ENCODE results near the gene GLYATL1. TPM values are rescaled to one million over a fixed set of nuclear protein-coding genes. Genes with fewer than 3 reads are reported as not detected.
A peak's percentile ranks its signal among the peaks of the same experiment; 100 is the strongest.

The GLYATL1 gene
- polyA plus RNA-seq, 1 donor, result 10.0 TPM

DNA sequence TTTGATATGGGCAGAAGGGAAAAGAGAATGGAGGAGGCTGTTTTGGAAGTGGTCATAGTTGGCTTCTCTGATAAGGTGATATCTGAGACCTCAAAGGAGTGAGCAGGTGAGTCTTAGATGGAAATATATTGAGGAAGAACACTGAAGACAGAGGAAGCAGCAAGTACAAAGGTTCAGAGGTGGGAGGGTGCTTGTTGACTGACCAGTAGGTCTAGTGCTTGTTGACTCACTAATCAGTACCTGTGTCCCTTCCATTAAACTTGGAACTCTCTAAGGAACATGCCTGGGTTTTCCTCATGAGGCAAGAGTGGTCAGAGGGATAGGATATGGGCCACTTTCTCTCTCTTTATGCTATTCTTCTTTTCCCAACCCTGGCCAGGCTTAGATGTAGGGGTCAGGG, 25.6 kb upstream of the GLYATL1 start:
- no peak overlapping the region for H3K4me3 ChIP-seq (ENCODE audit: low read length)
- peaks cover 6% of the 10 kb centered on the region for H3K4me1 ChIP-seq (ENCODE audit: control insufficient read depth, insufficient read depth, low read length)
- no peaks in the 10 kb centered on the region for H3K27me3 ChIP-seq (ENCODE audit: control insufficient read depth, insufficient read depth, low read length)
- peaks cover 8% of the 10 kb centered on the region for H3K9me3 ChIP-seq (ENCODE audit: control insufficient read depth, low read depth, low read length)
- DNase-seq, result no peak
- H3K36me3 ChIP-seq (ENCODE audit: control insufficient read depth, insufficient read depth, low read length), result no peaks in the 10 kb centered on the region
- no peak overlapping the region for H3K27ac ChIP-seq (ENCODE audit: low read length)

DNA sequence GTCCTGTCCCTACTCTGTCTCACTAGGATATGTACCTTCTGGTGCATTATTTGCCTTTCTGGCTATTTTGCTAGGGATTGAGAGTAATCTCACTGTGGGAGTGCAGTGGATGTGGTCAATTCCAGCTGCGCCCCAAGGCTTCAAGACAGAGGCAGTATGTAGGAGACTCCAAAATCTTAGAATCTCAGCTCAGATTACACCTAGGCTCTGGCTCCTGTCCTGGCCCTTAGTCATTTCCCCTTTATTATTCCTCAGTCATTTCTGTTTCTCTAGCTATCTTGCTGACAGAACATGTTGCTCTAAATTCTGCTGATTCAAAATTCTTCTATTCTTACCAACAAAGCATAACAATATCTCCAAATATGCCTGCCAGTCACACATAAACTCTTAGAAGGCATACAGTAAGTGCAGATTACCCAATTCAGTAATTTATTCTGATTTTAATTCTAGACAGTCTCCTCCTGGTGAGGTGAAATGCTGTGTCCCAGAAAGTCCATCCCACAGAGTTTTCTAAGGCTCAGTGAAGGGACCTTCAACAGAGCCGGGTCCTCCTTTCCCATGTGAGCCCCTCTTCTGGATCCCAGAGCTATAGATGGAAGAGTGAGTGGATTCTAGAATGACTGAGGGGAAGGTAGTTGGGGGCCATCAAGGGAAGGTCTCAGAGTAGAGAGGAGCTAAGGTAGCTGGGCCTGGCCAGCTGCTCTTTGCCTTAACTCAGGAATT, 24.3 kb upstream of the GLYATL1 start:
- Histone ChIP-seq H3K36me3 (ENCODE audit: control insufficient read depth, insufficient read depth, low read length) (no peaks in the 10 kb centered on the region), H3K4me1 (ENCODE audit: control insufficient read depth, insufficient read depth, low read length) (peaks cover 8% of the 10 kb centered on the region), H3K27ac (ENCODE audit: low read length) (no peak overlapping the region), H3K9me3 (ENCODE audit: control insufficient read depth, low read depth, low read length) (peaks cover 8% of the 10 kb centered on the region), H3K4me3 (ENCODE audit: low read length) (no peak overlapping the region), H3K27me3 (ENCODE audit: control insufficient read depth, insufficient read depth, low read length) (no peaks in the 10 kb centered on the region)
- no peak for DNase-seq
- no CpG with 5 or more reads among the region's 2 CpGs for WGBS (ENCODE audit: insufficient coverage, low lambda C conversion rate)

DNA sequence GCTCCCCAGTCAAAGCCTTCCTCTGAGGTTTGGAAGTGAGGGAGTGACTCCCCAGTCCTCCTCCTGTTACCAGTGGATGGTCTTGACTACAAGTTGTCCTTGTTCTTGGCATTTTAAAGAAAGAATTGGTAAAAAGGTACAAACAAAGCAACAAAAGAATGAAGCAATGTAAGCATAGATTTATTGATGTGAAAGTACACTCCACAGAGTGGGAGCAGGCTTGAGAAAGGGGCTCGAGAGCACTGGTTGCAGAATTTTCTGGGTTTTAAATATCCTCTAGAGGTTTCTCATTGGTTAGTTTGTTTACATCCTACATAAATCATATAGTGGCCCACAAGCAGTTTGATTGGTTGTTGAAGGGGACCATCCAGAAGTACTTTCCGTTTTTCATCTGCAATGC, 22.7 kb upstream of the GLYATL1 start:
- Histone ChIP-seq H3K27me3 (ENCODE audit: control insufficient read depth, insufficient read depth, low read length) (no peaks in the 10 kb centered on the region), H3K27ac (ENCODE audit: low read length) (no peak overlapping the region), H3K4me3 (ENCODE audit: low read length) (no peak overlapping the region), H3K4me1 (ENCODE audit: control insufficient read depth, insufficient read depth, low read length) (peaks cover 22% of the 10 kb centered on the region), H3K9me3 (ENCODE audit: control insufficient read depth, low read depth, low read length) (peaks cover 8% of the 10 kb centered on the region), H3K36me3 (ENCODE audit: control insufficient read depth, insufficient read depth, low read length) (no peaks in the 10 kb centered on the region)
- no CpG with 5 or more reads among the region's 2 CpGs for WGBS (ENCODE audit: insufficient coverage, low lambda C conversion rate)
- DNase-seq, result no peak

DNA sequence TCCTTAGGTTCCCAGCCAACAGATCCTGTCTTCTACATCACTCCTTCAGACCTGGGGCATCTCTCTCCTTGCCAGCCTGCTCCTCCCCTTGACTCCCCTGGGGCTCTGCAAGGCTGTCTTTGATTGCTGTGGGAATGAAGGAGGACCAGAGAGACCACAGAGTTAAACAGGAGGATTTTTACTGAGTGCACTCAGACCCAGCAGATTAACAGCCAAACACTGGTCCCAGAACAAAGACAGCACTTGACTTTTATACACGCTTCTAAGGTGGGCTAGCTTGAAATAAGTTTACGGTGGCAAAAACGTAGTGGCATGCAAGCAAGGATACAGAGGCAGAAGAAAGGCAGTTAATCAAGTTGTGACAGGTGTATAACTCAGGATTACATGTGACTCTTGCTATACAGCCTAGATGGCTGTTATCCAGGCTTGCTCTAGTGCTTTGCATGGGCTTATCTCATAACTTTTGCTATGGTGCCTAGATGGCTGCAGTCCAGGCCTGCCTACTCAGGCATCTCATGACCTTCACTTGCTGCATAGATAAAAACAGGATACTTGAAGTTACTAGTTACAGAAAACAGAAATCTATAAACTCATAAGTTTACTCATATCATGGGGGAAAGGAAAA, 22.0 kb upstream of the GLYATL1 start:
- Histone ChIP-seq H3K36me3 (ENCODE audit: control insufficient read depth, insufficient read depth, low read length) (no peaks in the 10 kb centered on the region), H3K4me3 (ENCODE audit: low read length) (no peak overlapping the region), H3K4me1 (ENCODE audit: control insufficient read depth, insufficient read depth, low read length) (peaks cover 28% of the 10 kb centered on the region), H3K9me3 (ENCODE audit: control insufficient read depth, low read depth, low read length) (peaks cover 8% of the 10 kb centered on the region), H3K27ac (ENCODE audit: low read length) (no peak overlapping the region), H3K27me3 (ENCODE audit: control insufficient read depth, insufficient read depth, low read length) (no peaks in the 10 kb centered on the region)
- WGBS (ENCODE audit: insufficient coverage, low lambda C conversion rate), result 64% methylated on average over 2 of the region's 3 CpGs
- DNase-seq, result peak in 1 of 2 donors; percentile 44

DNA sequence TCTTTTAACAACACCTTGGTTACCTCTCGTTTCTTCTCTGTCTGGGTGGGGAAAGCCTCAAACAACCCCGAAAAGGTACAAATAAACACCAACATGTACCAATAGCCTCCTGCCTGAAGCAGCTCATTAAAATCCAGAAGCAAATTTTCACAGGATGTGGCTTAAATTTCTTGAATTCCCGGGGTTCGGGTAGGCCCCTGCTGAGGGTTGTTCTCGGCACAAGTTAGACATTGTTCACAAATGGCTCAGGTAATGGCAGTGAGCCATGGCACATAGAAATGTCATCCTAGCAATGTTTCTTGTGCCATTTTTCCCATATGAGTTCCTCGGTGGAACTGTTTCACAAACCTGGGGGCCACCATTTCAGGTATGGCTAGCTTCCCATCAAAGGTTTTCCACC, 19.7 kb upstream of the GLYATL1 start:
- peaks cover 8% of the 10 kb centered on the region for H3K9me3 ChIP-seq (ENCODE audit: control insufficient read depth, low read depth, low read length)
- no peak for DNase-seq
- H3K27me3 ChIP-seq (ENCODE audit: control insufficient read depth, insufficient read depth, low read length), result no peaks in the 10 kb centered on the region
- peaks cover 51% of the 10 kb centered on the region for H3K4me1 ChIP-seq (ENCODE audit: control insufficient read depth, insufficient read depth, low read length)
- WGBS (ENCODE audit: insufficient coverage, low lambda C conversion rate), result no CpG with 5 or more reads among the region's 6 CpGs
- H3K36me3 ChIP-seq (ENCODE audit: control insufficient read depth, insufficient read depth, low read length), result no peaks in the 10 kb centered on the region
- no peak overlapping the region for H3K27ac ChIP-seq (ENCODE audit: low read length)
- H3K4me3 ChIP-seq (ENCODE audit: low read length), result no peak overlapping the region

DNA sequence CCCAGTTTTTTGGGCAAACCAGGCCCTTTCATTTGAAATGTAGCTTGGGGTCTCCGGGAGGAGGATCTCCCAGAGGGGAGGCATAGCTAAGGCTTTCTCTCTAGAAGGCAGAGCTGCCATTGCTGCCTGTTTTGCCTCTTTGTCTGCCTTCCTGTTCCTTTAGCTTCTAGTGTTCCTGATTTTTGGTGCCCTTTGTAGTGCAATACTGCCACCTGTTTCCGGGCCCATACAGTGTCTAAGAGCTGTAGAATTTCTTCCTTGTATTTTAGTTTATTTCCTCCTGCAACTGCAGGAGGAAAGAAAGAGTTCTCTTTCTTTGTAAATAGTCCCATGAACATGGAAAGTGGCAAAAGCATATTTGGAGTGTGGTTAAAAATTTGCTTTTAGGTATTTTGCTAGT, 19.3 kb upstream of the GLYATL1 start:
- H3K4me3 ChIP-seq (ENCODE audit: low read length), result no peak overlapping the region
- no peak overlapping the region for H3K27ac ChIP-seq (ENCODE audit: low read length)
- no CpG with 5 or more reads among the region's 2 CpGs for WGBS (ENCODE audit: insufficient coverage, low lambda C conversion rate)
- H3K36me3 ChIP-seq (ENCODE audit: control insufficient read depth, insufficient read depth, low read length), result no peaks in the 10 kb centered on the region
- peak in 1 of 2 donors; percentile 52 for DNase-seq
- peaks cover 52% of the 10 kb centered on the region for H3K4me1 ChIP-seq (ENCODE audit: control insufficient read depth, insufficient read depth, low read length)
- H3K27me3 ChIP-seq (ENCODE audit: control insufficient read depth, insufficient read depth, low read length), result no peaks in the 10 kb centered on the region
- H3K9me3 ChIP-seq (ENCODE audit: control insufficient read depth, low read depth, low read length), result peaks cover 8% of the 10 kb centered on the region

DNA sequence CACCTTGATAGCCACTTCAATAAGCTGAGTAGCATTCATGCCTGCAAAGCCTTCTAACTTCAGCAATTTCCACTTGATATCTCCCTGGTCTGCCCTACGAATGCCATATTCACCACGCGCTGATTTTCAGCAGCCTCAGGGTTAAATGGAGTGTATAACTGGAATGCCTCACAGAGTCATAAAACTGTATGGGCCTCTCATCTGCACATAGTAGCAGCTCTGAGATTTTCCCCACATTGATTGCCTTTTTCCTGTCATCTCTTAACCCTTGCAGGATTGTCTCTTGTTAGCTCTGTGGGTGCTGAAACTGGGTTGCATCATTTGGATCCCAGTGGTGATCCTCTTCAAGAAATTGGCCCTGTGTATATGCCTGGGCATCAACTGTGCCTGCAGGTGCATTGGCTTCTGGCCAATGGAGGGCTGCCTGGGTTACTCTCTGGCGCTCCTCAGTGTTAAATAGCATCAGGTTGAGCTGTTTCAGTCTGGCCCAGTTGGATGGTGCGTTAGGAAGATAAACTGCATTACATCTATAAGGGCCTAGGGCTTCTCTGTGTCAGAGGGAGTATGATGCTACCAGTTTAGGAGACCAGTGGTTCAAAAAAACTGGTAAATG, 17.4 kb upstream of the GLYATL1 start:
- DNase-seq, result peak in 1 of 2 donors; percentile 76
- no peak overlapping the region for H3K4me3 ChIP-seq (ENCODE audit: low read length)
- H3K36me3 ChIP-seq (ENCODE audit: control insufficient read depth, insufficient read depth, low read length), result no peaks in the 10 kb centered on the region
- no peaks in the 10 kb centered on the region for H3K27me3 ChIP-seq (ENCODE audit: control insufficient read depth, insufficient read depth, low read length)
- H3K27ac ChIP-seq (ENCODE audit: low read length), result peak overlapping the region; percentile 38
- WGBS (ENCODE audit: insufficient coverage, low lambda C conversion rate), result no CpG with 5 or more reads among the region's 5 CpGs
- H3K9me3 ChIP-seq (ENCODE audit: control insufficient read depth, low read depth, low read length), result peaks cover 2% of the 10 kb centered on the region
- peaks cover 64% of the 10 kb centered on the region for H3K4me1 ChIP-seq (ENCODE audit: control insufficient read depth, insufficient read depth, low read length)

DNA sequence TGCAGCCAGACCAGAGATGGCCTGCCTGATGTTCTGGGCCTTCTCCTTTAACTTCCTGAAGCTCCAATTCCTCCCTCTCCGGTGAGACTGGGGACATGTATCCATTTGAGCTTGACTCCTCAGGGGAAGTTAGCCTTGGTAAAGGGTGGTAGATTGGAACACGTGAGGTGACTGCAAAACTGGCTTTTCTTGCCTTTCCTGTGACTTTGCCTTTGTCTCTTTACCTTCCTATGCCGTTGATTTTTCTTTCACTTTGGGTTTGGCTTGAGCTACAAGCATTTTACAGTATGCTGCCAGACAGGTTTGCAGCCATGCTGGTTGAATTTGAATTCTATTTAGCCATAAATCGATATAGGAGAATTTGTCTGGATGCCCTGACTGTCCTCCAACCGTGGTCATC, 16.8 kb upstream of the GLYATL1 start:
- peak in 1 of 2 donors; percentile 48 for DNase-seq
- H3K9me3 ChIP-seq (ENCODE audit: control insufficient read depth, low read depth, low read length), result no peaks in the 10 kb centered on the region
- no peaks in the 10 kb centered on the region for H3K27me3 ChIP-seq (ENCODE audit: control insufficient read depth, insufficient read depth, low read length)
- 40% methylated on average over 1 of the region's 5 CpGs for WGBS (ENCODE audit: insufficient coverage, low lambda C conversion rate)
- H3K4me3 ChIP-seq (ENCODE audit: low read length), result no peak overlapping the region
- peak overlapping the region; percentile 38 for H3K27ac ChIP-seq (ENCODE audit: low read length)
- peaks cover 69% of the 10 kb centered on the region for H3K4me1 ChIP-seq (ENCODE audit: control insufficient read depth, insufficient read depth, low read length)
- no peaks in the 10 kb centered on the region for H3K36me3 ChIP-seq (ENCODE audit: control insufficient read depth, insufficient read depth, low read length)

DNA sequence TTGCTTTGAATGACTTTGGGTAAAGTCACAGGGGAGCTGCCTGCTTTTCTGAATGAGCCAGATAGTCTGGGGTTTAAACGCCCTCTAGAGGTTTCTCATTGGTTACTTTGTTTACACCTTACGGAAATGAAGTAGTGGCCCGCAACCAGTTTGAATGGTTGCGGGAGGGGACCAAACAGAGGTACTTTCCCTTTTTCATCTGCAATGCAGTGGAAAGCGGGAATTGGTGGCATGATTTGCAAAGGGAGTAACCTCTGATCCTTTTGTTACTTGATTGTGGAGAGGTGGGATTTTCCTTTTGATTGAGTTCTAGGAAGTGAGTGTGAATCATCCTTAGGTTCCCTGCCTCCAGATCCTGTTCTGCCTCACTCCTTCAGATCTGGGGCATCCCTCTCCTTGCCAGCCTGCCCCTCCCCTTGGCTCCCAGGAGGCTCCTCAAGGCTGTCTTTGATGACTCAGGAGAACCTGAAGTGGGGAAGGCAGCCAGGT, 15.9 kb upstream of the GLYATL1 start:
- H3K4me1 ChIP-seq (ENCODE audit: control insufficient read depth, insufficient read depth, low read length), result peaks cover 74% of the 10 kb centered on the region
- no peak overlapping the region for H3K4me3 ChIP-seq (ENCODE audit: low read length)
- WGBS (ENCODE audit: insufficient coverage, low lambda C conversion rate), result no CpG with 5 or more reads among the region's 5 CpGs
- no peaks in the 10 kb centered on the region for H3K36me3 ChIP-seq (ENCODE audit: control insufficient read depth, insufficient read depth, low read length)
- H3K27me3 ChIP-seq (ENCODE audit: control insufficient read depth, insufficient read depth, low read length), result no peaks in the 10 kb centered on the region
- DNase-seq, result peak in 1 of 2 donors; percentile 70
- H3K9me3 ChIP-seq (ENCODE audit: control insufficient read depth, low read depth, low read length), result no peaks in the 10 kb centered on the region
- peak overlapping the region; percentile 38 for H3K27ac ChIP-seq (ENCODE audit: low read length)

DNA sequence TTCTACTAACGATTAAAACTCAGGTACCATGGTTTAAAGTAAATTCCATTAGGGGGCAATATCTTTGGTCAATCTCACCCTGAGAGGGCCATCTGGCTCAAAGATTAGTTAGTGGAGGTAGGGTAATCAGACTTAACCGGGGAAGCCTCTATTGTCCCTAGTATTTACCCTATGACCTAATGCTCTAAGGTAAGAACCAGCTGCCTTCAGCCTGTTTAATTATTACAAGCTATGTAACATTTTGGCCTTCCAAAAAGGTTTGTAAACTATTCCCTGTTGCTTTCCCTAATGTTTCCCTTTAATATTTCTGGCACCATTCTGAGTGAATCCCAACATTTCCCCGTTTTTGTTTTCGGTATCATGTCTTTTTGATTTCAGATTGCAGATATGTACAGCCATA, 15.1 kb upstream of the GLYATL1 start:
- Histone ChIP-seq H3K36me3 (ENCODE audit: control insufficient read depth, insufficient read depth, low read length) (no peaks in the 10 kb centered on the region), H3K9me3 (ENCODE audit: control insufficient read depth, low read depth, low read length) (no peaks in the 10 kb centered on the region), H3K4me1 (ENCODE audit: control insufficient read depth, insufficient read depth, low read length) (peaks cover 79% of the 10 kb centered on the region), H3K27me3 (ENCODE audit: control insufficient read depth, insufficient read depth, low read length) (no peaks in the 10 kb centered on the region), H3K4me3 (ENCODE audit: low read length) (no peak overlapping the region), H3K27ac (ENCODE audit: low read length) (peak overlapping the region; percentile 38)
- 40% methylated on average over 1 of the region's 4 CpGs for WGBS (ENCODE audit: insufficient coverage, low lambda C conversion rate)
- no peak for DNase-seq
